ENCODE data around the gene VPS9D1.
"Not testable (repeated sequence)": the region's sequence is repeated elsewhere in the genome, so short reads cannot be mapped to it uniquely, and the experiment has no call there.

Gene VPS9D1

DNA sequence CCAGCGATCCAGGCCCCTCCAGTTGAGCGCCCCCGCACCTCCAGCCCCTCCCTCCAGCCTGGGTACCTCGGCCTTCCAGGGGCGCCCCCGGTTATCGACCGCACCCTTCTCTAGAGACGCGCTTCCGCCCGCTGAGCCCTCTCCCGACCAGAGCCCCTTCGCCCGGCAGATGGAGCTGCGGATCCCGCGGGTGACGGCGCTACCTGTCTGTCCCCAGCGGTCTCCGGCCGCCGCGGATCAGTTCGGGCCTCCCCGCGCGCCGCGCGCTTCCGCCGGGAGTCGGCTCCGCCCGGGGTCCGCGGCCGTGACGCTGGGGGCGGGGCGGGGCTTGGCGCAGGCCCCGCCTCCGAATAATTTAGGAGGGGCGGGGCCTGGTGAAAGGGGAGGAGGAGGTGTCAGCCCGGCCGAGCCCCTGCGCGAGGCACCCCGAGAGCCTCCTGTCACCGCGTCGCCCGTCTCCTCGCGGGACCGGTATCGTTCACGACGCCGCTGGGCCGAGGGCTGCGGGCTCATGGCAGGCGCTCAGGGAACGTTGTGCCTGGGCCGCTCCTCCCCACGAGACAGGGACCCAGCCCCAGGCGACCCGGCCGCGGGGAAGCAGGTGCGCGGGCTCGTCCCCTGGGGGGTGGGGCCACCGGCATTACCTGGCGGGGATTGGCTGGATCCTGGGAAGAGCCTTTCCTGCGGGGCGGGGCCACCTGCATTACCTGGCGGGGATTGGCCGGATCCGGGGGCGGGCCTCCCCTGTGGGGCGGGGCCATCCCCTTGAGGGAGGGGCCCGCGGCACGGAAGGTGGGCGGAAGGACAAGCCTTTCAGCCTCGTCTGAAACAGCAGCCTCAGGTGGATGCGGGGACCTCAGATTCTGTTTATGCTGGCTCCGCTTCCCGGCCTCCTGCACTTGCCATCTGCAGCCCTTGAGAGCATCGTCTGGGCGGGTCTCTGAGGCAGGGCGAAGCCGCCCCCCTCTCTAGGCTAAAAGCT lies 19.0 kb downstream of the VPS9D1 start, which contains the start of gene SPATA2L:
SPATA2L (minus strand) TSS at position 281 of the 982 bp plus-strand sequence. CDS start 473 bp downstream, outside the sequence.
- H3K4me3 ChIP-seq (ENCODE audit: low read length), result peak within 1 kb of the TSS; percentile 70
- TF ChIP-seq, protein P1, sequence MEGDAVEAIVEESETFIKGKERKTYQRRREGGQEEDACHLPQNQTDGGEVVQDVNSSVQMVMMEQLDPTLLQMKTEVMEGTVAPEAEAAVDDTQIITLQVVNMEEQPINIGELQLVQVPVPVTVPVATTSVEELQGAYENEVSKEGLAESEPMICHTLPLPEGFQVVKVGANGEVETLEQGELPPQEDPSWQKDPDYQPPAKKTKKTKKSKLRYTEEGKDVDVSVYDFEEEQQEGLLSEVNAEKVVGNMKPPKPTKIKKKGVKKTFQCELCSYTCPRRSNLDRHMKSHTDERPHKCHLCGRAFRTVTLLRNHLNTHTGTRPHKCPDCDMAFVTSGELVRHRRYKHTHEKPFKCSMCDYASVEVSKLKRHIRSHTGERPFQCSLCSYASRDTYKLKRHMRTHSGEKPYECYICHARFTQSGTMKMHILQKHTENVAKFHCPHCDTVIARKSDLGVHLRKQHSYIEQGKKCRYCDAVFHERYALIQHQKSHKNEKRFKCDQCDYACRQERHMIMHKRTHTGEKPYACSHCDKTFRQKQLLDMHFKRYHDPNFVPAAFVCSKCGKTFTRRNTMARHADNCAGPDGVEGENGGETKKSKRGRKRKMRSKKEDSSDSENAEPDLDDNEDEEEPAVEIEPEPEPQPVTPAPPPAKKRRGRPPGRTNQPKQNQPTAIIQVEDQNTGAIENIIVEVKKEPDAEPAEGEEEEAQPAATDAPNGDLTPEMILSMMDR (conservative IDR thresholded peaks at IDR 0.05; ENCODE audit: low read depth, low read length), result no peak
- DNase-seq (ENCODE audit: low read depth), result no peak

DNA sequence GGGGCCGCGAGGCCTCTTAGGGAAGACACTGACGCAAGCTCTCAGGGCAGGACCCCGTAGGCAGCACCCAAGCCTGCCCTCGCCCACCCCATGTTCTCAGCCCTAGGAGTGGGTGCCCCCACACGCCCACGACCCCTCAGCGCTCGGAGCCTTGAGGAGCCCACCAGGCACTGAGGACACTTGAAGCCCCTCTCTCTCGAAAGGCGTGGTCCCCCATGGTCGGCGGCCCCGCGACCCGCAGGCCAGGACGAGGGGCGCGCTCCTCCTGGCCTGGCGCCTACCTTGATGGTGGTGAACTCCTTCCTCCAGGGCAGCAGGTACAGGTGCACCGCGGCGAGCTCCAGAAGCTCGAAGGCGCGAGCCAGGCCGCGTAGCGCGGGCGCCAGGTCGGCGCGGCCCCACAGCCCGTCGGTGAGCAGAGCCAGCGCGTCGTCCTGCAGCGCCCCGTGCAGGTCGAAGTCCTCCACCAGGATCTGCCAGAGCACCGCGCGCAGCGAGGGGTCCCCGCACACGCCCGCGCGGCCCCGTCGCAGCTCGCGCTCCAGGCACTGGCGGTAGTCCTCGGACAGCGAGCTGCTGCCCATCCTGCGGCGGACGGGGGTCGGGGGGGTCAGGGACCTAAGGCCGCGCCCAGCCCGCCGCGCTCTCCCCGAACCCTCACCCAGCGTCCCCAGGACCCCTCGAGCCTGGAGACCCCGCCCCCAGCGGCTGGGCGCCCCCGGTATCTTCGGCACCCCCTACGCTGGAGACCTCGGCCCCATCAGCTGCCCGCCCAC lies 19.9 kb downstream of the VPS9D1 start:
- H3K4me3 ChIP-seq (ENCODE audit: low read length), result peak overlapping the region; percentile 70
- no peak for DNase-seq (ENCODE audit: low read depth)
- TF ChIP-seq, protein P1 (conservative IDR thresholded peaks at IDR 0.05; ENCODE audit: low read depth, low read length), result peak; percentile 39

DNA sequence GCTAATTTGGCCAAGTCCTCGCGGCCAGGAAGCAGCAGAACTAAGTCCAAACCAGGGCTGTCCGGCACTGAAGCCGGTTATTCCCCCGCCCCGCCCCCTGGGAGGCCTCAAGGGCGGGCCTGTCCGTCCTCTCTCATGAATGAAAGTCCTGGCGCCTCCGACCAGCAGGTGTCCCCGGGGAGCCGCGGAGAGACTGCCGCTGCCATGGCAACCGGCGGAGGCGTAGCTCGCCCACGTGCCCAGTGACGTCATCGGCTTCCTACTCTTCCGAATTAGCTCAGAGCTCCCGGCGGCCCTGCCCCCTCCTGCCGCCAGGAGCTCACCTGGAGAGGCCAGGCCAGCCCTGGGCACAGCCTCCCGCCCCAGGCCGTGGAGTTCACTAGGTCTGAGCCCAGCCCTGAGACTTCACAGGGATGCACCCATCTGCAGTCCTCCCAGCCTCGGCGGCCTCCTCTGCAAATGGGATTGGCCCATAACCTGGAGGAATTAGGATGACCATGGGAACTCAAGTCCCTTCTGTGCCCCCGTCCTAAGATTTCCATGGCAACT lies 20.5 kb downstream of the VPS9D1 start:
- peak; percentile 91 for DNase-seq (ENCODE audit: low read depth)
- peak overlapping the region; percentile 70 for H3K4me3 ChIP-seq (ENCODE audit: low read length)
- TF ChIP-seq, protein P1 (conservative IDR thresholded peaks at IDR 0.05; ENCODE audit: low read depth, low read length), result peak; percentile 75

DNA sequence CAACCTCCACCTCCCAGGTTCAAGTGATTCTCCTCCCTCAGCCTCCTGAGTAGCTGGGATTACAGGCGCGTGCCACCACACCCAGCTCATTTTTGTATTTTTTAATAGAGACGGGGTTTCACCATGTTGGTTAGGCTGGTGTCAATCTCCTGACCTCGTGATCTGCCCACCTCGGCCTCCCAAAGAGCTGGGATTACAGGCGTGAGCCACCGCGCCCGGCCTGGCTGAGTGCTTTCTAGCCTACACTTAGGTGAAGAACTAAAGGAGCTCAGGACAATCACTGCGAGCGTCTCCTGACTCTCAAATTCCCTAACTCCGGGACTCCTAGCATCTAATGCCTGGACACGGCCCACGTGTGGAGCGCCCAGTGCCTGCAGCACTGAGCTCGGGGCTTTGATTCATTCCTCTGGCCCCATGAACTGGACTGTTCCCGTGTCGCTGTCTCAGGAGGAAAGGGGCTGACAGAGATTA lies 21.0 kb downstream of the VPS9D1 start:
- not testable (repeated sequence) for DNase-seq (ENCODE audit: low read depth)
- H3K4me3 ChIP-seq (ENCODE audit: low read length), result peak overlapping the region; percentile 31

DNA sequence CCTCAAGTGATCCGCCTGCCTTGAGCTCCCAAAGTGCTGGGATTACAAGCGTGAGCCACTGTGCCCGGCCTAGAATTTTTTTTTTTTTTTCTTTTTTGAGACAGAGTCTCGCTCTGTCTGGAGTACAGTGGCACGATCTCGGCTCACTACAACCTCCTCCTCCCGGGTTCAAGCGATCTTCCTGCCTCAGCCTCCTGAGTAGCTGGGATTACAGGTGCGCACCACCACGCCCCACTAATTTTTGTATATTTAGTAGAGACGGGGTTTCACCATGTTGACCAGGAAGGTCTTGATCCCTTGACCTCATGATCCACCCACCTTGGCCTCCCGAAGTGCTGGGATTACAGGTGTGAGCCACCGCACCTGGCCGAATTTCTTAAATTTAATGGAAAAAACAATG lies 22.0 kb downstream of the VPS9D1 start:
- not testable (repeated sequence) for H3K4me3 ChIP-seq (ENCODE audit: low read length); DNase-seq (ENCODE audit: low read depth)

DNA sequence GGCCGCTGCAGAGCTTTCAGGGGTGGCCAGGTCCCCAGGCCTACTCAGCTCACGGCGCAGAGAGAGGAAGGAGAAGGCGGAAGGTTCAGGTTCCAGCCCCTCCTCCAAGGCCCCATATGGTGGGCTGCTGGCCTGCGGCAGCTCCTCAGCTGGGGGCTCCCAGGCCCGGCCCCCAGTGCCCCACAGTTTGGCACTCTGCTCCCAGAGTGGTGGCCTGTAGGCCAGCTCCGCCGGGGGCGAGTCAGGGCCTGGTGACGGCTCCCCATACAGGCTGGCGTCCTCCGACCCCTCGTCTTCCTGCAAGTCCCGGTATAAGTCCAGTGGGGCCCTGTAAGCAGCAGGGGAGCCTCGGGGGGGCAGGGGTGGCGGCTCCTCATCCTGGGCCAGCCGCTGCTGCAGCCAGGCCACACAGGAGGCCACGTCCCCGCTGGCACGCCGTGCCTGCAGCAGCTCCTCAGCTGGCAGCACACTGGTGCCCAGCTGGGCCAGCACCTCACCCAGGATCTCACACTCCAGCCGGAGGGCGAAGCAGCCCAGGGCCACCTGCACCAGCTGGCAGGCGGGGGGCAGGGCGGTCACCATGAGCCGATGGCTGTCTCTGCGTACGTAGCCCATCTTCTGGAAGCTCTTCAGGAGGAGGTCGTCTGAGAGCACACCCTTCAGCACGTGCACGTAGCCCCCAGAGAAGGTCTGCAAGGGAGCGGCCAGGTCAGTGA lies 22.9 kb downstream of the VPS9D1 start:
- DNase-seq (ENCODE audit: low read depth), result no peak
- TF ChIP-seq, protein P1 (conservative IDR thresholded peaks at IDR 0.05; ENCODE audit: low read depth, low read length), result no peak
- no peak overlapping the region for H3K4me3 ChIP-seq (ENCODE audit: low read length)

DNA sequence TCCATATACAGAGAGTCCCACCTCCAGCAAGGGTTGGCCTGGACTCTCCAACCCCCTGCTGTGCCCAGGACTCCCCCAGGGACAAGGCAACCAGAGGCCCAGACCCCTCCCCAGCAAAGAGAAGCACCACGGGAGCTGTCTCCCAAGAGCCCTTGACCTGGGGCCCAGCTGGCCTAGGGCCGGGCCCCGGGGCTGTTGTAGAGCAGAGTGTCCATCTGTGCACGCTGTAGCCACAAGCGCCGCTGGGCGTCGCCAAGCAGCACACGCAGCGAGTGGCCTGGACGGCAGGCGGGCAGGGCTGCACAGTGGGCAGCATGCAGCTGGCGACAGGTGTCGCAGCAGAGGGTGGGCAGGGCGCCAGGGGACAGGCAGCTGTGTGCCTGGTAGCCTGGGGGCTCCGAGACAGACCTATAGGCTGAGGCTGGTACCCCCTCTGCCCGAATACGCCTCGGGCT lies 23.5 kb downstream of the VPS9D1 start:
- DNase-seq (ENCODE audit: low read depth), result no peak
- TF ChIP-seq, protein P1 (conservative IDR thresholded peaks at IDR 0.05; ENCODE audit: low read depth, low read length), result no peak
- no peak overlapping the region for H3K4me3 ChIP-seq (ENCODE audit: low read length)

Measured in retinal pigment epithelial cell (primary cell).